Caco-2 (cell line): ENCODE data around the gene ZBTB43. TPM values are rescaled to one million over a fixed set of nuclear protein-coding genes. Genes with fewer than 3 reads are reported as not detected.

Experiments used
- BruUV-seq: library from RNA; stranded (reverse); fragments of 400-500 nt; replicated peaks from 2 replicates; lab custom pipeline; 2021; lab: Mats Ljungman, UMichigan
- CTCF ChIA-PET: fragments of 300-600 bp; sonication (Branson Sonifier 250); formaldehyde crosslinking; loops from one replicate; lab custom pipeline; 2022; ENCODE audit warnings: antibody characterized with exemption; lab: Charles Lee
- POLR2A ChIA-PET: fragments of 300-600 bp; sonication (Branson Sonifier 250); formaldehyde crosslinking; loops from one replicate; lab custom pipeline; 2022; ENCODE audit warnings: antibody characterized with exemption; lab: Charles Lee
- DNase-seq, 2 experiments: peaks; one replicate each; pipeline versions ENCODE4 v3.0.0 to v3.0.0-alpha.2; 2020 to 2022
- H3K27me3 ChIP-seq: replicated peaks from 2 replicates; pipeline ENCODE4 v1.6.0; 2011; ENCODE audit warnings: low read length; ENCODE audit not compliant: control insufficient read depth, insufficient read depth
- H3K36me3 ChIP-seq: 2 replicates; pipeline ENCODE4 v1.5.1; 2011; ENCODE audit warnings: low read length; ENCODE audit not compliant: control insufficient read depth, insufficient read depth
- H3K4me1 ChIP-seq: fragments of 250-450 bp; sonication (Bioruptor Pico); 2 replicates; pipeline ENCODE4 v1.5.1; 2020; ENCODE audit warnings: mild to moderate bottlenecking
- H3K4me3 ChIP-seq: 2 replicates; pipeline ENCODE4 v1.5.1; 2011; ENCODE audit warnings: low read depth, mild to moderate bottlenecking, control low read depth, low read length
- H3K9me3 ChIP-seq: fragments of 250-450 bp; sonication (Bioruptor Pico); 2 replicates; pipeline ENCODE4 v1.5.1; 2020; ENCODE audit warnings: mild to moderate bottlenecking, moderate library complexity
- H3K27ac Mint-ChIP-seq: one replicate; pipeline ENCODE4 v1.8.0; 2022; ENCODE audit warnings: mixed read lengths; ENCODE audit not compliant: unreplicated experiment
- H3K27me3 Mint-ChIP-seq: one replicate; pipeline ENCODE4 v1.8.0; 2022; ENCODE audit warnings: mixed read lengths; ENCODE audit not compliant: insufficient read depth, unreplicated experiment
- H3K36me3 Mint-ChIP-seq: one replicate; pipeline ENCODE4 v1.8.0; 2022; ENCODE audit warnings: mild to moderate bottlenecking, mixed read lengths; ENCODE audit not compliant: insufficient read depth, unreplicated experiment
- H3K4me1 Mint-ChIP-seq: one replicate; pipeline ENCODE4 v1.8.0; 2022; ENCODE audit warnings: low read depth, mixed read lengths; ENCODE audit not compliant: unreplicated experiment
- H3K4me3 Mint-ChIP-seq: one replicate; pipeline ENCODE4 v1.8.0; 2022; ENCODE audit warnings: mild to moderate bottlenecking, moderate library complexity, mixed read lengths; ENCODE audit not compliant: unreplicated experiment
- H3K9me3 Mint-ChIP-seq: one replicate; pipeline ENCODE4 v1.8.0; 2022; ENCODE audit warnings: mixed read lengths; ENCODE audit not compliant: unreplicated experiment
- CTCF ChIP-seq, 2 experiments: fragments of 200-600 bp in 1 of 2; IDR thresholded peaks; 1 replicate in 1 of 2; 2 replicates in 1 of 2; pipeline versions ENCODE4 v1.5.1 to v1.8.0; 2011 to 2022; ENCODE audit warnings: antibody characterized with exemption in 1 of 2, control low read depth in 1 of 2, inconsistent platforms in 1 of 2, low read depth in 1 of 2, low read length in 1 of 2, mild to moderate bottlenecking in 1 of 2, moderate library complexity in 1 of 2; ENCODE audit not compliant: insufficient read depth in 1 of 2, severe bottlenecking in 1 of 2, unreplicated experiment in 1 of 2
- intact Hi-C: fragments of 100-400 bp; cut with micrococcal nuclease; formaldehyde crosslinking; loops from one replicate; pipeline ENCODE4 v1.10.0; 2022; ENCODE audit not compliant: unreplicated experiment
- total RNA-seq: library from RNA; stranded (reverse); gene quantifications from 2 replicates; pipeline ENCODE4 v1.2.3, GENCODE V29; 2022

The ZBTB43 gene
- total RNA-seq, 1 experiment from 2014 or later, result 18.5 TPM

GRCh38 chr9:126838895-126839294 is 34.1 kb downstream of the ZBTB43 start:
- Histone ChIP-seq H3K4me1 (no peaks in the 10 kb centered on the region), H3K27me3 (no peaks in the 10 kb centered on the region), H3K9me3 (no peaks in the 10 kb centered on the region), H3K36me3 (no peaks in the 10 kb centered on the region), H3K4me3 (no peak overlapping the region)
- no TSS peak for BruUV-seq
- DNase-seq, result no peak
- Mint-ChIP-seq H3K36me3 (peaks cover 36% of the 10 kb centered on the region), H3K4me3 (no peak overlapping the region), H3K4me1 (peaks cover 14% of the 10 kb centered on the region), H3K27me3 (no peaks in the 10 kb centered on the region), H3K27ac (no peak overlapping the region), H3K9me3 (no peaks in the 10 kb centered on the region)
- intact Hi-C loops, result no loop called here
- ChIA-PET CTCF (no interaction called here), POLR2A (no interaction called here)
- no peak for TF ChIP-seq CTCF (IDR thresholded peaks at IDR 0.05; ENCODE audit: insufficient read depth in 1 of 2, low read depth in 1 of 2, low read length in 1 of 2, severe bottlenecking in 1 of 2, unreplicated experiment in 1 of 2)

GRCh38 chr9:126839301-126839700 is 34.5 kb downstream of the ZBTB43 start:
- Mint-ChIP-seq H3K4me3 (no peak overlapping the region), H3K4me1 (peaks cover 14% of the 10 kb centered on the region), H3K9me3 (no peaks in the 10 kb centered on the region), H3K27ac (no peak overlapping the region), H3K27me3 (no peaks in the 10 kb centered on the region), H3K36me3 (peaks cover 32% of the 10 kb centered on the region)
- intact Hi-C loops, result no loop called here
- ChIA-PET CTCF (no interaction called here), POLR2A (no interaction called here)
- BruUV-seq, result no TSS peak
- Histone ChIP-seq H3K4me3 (no peak overlapping the region), H3K9me3 (no peaks in the 10 kb centered on the region), H3K36me3 (no peaks in the 10 kb centered on the region), H3K27me3 (no peaks in the 10 kb centered on the region), H3K4me1 (no peaks in the 10 kb centered on the region)
- TF ChIP-seq CTCF (IDR thresholded peaks at IDR 0.05; ENCODE audit: insufficient read depth in 1 of 2, low read depth in 1 of 2, low read length in 1 of 2, severe bottlenecking in 1 of 2, unreplicated experiment in 1 of 2), result no peak
- no peak for DNase-seq

DNA sequence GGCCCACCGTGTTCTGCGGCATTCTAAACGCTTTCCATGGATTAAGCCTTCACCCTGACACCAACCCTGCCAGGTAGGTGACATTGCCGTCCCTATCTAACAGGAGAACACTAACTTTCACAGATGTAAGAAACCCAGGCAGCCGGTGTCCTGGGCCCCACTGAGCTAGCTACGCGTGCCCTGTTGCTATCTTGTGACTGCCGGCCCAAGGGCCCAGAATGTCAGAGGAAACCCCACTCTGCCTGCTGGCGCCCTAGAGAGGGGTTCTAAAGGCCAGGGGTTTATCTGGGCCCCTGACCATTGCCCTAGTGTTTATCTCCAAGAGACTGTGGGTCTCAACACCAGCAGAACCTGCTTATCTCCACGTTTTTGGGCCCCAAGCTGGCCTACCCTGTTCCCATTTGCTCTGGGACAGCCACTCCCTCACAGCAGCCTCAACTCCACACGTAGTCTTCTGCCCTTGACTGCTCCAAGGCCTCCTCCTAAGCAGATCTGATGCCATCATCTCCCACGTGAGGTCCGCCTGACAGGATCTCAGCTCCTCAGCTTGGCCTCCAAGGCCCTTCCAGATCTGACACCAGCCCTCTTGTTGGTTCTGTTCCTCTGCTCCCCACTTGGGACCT is 37.5 kb downstream of the ZBTB43 start:
- no peak overlapping the region for H3K4me3 ChIP-seq
- POLR2A ChIA-PET, result interaction anchor here (0.6 kb wide), 1 partner anchor 17 kb away, joined by 4 read pairs; no protein-coding TSS in a partner anchor
- no peaks in the 10 kb centered on the region for H3K9me3 ChIP-seq
- intact Hi-C loops, result no loop called here
- no TSS peak for BruUV-seq
- Mint-ChIP-seq H3K36me3 (peaks cover 19% of the 10 kb centered on the region), H3K27me3 (no peaks in the 10 kb centered on the region), H3K4me3 (no peak overlapping the region), H3K9me3 (no peaks in the 10 kb centered on the region), H3K27ac (no peak overlapping the region), H3K4me1 (peaks cover 14% of the 10 kb centered on the region)
- no peaks in the 10 kb centered on the region for H3K4me1 ChIP-seq
- CTCF ChIA-PET, result interaction anchor here (0.6 to 0.7 kb wide), 2 partner anchors 46 to 85 kb away, joined by 3 to 4 read pairs; no protein-coding TSS in a partner anchor
- H3K36me3 ChIP-seq, result no peaks in the 10 kb centered on the region
- DNase-seq, result no peak
- H3K27me3 ChIP-seq, result no peaks in the 10 kb centered on the region
- no peak for TF ChIP-seq CTCF (IDR thresholded peaks at IDR 0.05; ENCODE audit: insufficient read depth in 1 of 2, low read depth in 1 of 2, low read length in 1 of 2, severe bottlenecking in 1 of 2, unreplicated experiment in 1 of 2)
